ENCODE data around the gene PLAAT4. TPM values are rescaled to one million over a fixed set of nuclear protein-coding genes. Genes with fewer than 3 reads are reported as not detected.
"Not testable (repeated sequence)": the region's sequence is repeated elsewhere in the genome, so short reads cannot be mapped to it uniquely, and the experiment has no call there.

PLAAT4 gene
- total RNA-seq, 2 donors from 2014 or later = 60.6 to 101 TPM

DNA sequence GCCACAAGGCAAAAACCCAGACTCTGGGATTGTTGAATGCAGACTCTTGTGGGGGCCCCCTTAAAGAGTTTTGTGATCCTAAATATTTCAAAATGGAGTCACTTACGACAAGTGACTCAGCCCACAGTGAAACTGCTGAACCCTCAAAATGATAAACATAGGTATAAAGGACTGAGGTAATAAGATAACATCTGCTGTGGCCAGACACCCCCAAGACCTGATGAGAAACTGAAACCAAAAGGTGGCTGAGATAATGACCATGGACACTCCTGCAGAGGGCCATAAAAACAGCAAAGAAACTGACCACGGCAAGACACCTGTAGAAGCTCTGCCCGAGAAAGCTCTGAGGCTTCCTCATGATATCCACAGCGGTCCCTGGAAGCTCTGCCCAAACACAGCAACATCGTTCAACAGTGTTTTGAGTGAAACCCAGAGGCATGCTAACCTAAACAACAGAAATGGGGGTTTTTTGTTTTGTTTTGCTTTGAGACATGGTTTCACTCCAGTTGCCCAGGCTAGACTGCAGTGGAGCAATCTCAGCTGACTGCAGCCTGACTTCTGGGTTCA is 1.6 kb upstream of the PLAAT4 start:
- peak; percentile 59 to 68 for ATAC-seq (replicated peaks in 1 of 2)

DNA sequence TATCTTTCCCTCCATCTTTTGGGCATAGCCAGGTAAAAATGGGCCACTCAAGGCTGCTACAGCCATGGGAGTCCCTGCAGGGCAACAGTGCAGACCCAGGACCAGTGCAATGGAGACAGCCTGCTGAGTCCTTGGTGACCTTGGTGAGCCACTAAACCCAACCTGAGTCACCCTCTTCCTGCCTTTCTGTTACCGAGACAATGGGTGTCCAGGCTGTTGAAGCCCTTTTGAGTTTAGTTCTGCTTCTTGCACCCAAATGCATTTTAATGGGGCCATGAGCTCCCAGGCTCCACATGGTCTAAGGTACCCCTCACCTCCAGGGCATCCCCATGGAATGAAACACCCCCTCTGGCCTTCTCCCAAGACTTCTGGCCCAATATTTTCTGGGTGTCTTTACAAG is 874 bp upstream of the PLAAT4 start:
- Mint-ChIP-seq H3K27me3 (ENCODE audit: low read depth) (no peaks in the 10 kb centered on the region), H3K36me3 (ENCODE audit: insufficient read depth in 2 of 2) (no peaks in the 10 kb centered on the region)

More for the DNA sequence above, 1.6 kb upstream of the PLAAT4 start:
- peaks cover 87% of the 10 kb centered on the region for H3K4me1 Mint-ChIP-seq (ENCODE audit: low read depth)
- peak overlapping the region; percentile 83 for H3K27ac Mint-ChIP-seq
- DNase-seq = peak; percentile 47 to 51
- peak overlapping the region; percentile 84 to 91 for H3K4me3 Mint-ChIP-seq
- H3K27me3 Mint-ChIP-seq (ENCODE audit: low read depth) = no peaks in the 10 kb centered on the region
- no peaks in the 10 kb centered on the region for H3K36me3 Mint-ChIP-seq (ENCODE audit: insufficient read depth in 2 of 2)
- no peaks in the 10 kb centered on the region for H3K9me3 Mint-ChIP-seq

DNA sequence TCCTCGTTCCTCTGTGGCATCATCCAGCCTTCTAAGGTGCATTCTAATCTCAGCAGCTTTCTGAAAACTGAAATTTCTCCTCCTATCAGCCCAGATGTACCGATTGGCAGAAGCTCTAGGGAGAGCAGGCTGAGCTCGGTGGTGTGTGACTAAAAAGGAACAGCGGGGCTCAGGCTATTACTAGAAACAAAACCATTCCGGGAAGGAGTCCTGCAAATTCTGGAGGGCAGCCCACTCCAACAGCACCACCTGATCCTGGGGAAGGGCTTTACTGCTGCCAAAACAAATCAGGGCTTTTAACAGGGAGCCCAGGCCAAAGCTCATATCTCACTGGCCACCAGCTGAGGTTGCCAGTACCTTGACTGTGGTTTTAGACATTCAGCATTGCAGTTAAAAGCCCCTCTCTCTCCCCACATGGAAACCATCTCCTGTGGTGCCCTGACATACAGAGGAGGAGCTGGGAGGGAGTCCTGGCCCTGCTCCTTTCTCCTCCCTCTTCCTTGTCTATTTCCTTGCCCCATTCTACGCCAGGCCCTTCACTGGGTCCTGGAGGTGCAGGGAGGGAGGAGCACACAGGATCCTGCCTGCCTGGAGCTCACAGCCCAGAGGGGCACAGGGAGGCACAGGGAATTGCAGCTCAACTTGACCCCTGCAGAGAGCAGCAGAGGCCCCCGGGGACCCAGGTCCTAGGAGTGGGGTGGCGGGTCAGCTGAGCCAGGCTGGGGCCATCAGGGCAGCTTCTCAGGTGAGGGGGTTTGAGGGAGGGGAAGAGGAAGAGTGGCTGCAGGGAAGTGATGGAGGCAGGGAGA is 889 bp downstream of the PLAAT4 start:
- Mint-ChIP-seq H3K36me3 (ENCODE audit: insufficient read depth in 2 of 2) (no peaks in the 10 kb centered on the region), H3K27me3 (ENCODE audit: low read depth) (no peaks in the 10 kb centered on the region), H3K27ac (peak overlapping the region; percentile 83), H3K9me3 (no peaks in the 10 kb centered on the region), H3K4me3 (peak overlapping the region; percentile 84 to 91), H3K4me1 (ENCODE audit: low read depth) (peaks cover 83% of the 10 kb centered on the region)
- DNase-seq = peak; percentile 31 to 34
- ATAC-seq (replicated peaks in 1 of 2) = peak; percentile 20 to 32

More for the DNA sequence above, 874 bp upstream of the PLAAT4 start:
- H3K4me1 Mint-ChIP-seq (ENCODE audit: low read depth) = peaks cover 91% of the 10 kb centered on the region
- DNase-seq (peak; percentile 69 to 74), ATAC-seq (replicated peaks in 1 of 2) (peak; percentile 66 to 69)
- peak overlapping the region; percentile 83 for H3K27ac Mint-ChIP-seq
- H3K4me3 Mint-ChIP-seq = peak overlapping the region; percentile 84 to 91
- no peaks in the 10 kb centered on the region for H3K9me3 Mint-ChIP-seq

DNA sequence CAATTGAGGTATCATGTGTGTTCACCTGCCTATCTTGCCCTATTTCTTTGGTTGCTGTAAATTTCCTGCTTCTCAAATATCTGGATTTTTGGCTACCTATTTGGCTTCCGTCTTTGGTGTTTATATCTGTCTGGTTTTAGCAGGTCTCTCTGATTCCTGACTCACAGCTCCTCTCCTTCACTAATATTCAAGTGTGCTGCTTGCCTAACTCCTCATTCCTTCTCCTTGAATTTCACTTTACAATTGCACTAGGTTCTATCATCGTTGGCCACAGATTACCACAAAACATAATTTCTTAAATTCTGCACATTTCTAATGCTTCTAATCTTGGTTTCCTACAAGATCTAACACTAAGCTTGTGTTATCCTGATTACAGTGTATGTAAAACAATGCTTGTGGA is 5.9 kb downstream of the PLAAT4 start:
- H3K36me3 Mint-ChIP-seq (ENCODE audit: insufficient read depth in 2 of 2); DNase-seq; H3K27ac Mint-ChIP-seq; H3K4me3 Mint-ChIP-seq; H3K27me3 Mint-ChIP-seq (ENCODE audit: low read depth); ATAC-seq (replicated peaks in 1 of 2); H3K9me3 Mint-ChIP-seq: not testable (repeated sequence)
- peaks cover 38% of the 10 kb centered on the region for H3K4me1 Mint-ChIP-seq (ENCODE audit: low read depth)

DNA sequence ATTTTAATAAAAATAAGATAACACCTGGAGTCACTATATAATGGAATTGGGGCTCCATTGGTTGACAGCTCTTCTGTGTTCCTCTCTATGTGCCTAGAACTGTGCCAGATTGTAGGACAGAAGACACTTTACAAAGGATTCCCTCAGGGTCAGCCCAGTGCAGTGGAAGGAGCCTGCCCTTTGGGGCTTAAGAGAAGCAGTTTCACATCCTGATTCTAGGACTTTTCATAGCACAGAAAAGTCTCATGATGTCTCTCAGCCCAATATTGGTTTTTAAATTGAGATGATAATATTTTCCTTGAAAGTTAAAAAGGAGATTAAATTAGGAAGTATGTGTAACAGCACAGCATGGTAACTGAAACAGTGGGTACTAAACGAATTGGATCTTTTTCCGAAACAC is 7.1 kb downstream of the PLAAT4 start:
- ATAC-seq (replicated peaks in 1 of 2) (no peak), DNase-seq (no peak)
- Mint-ChIP-seq H3K27ac (peak overlapping the region; percentile 58), H3K9me3 (no peaks in the 10 kb centered on the region), H3K36me3 (ENCODE audit: insufficient read depth in 2 of 2) (peaks cover 0 to 6% of the 10 kb centered on the region in 2 donors), H3K4me1 (ENCODE audit: low read depth) (peaks cover 26% of the 10 kb centered on the region), H3K27me3 (ENCODE audit: low read depth) (no peaks in the 10 kb centered on the region), H3K4me3 (no peak overlapping the region)

DNA sequence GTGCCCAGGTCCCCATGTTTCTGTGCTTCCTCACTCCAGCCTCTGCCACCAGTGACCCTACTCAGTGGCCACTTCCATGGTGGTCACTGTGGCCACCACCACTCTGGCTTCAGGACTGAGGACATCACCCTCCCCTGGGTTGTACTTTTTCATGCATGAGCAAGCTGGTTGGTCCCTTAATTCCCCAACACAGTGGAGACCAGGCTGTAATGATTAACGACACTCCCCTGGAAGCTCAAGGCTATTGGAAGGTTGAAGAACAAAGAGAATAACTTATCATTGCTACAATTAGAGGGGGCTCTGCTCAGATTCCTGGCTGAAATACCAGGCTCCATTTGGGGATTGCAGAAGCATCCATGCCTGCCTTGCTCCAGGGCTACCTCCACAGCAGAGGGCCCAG is 10.5 kb downstream of the PLAAT4 start:
- peaks cover 0 to 6% of the 10 kb centered on the region in 2 donors for H3K36me3 Mint-ChIP-seq (ENCODE audit: insufficient read depth in 2 of 2)
- no peak overlapping the region for H3K4me3 Mint-ChIP-seq
- DNase-seq = no peak
- no peaks in the 10 kb centered on the region for H3K27me3 Mint-ChIP-seq (ENCODE audit: low read depth)
- peaks cover 27% of the 10 kb centered on the region for H3K4me1 Mint-ChIP-seq (ENCODE audit: low read depth)
- no peak overlapping the region for H3K27ac Mint-ChIP-seq
- ATAC-seq (replicated peaks in 1 of 2) = no peak
- H3K9me3 Mint-ChIP-seq = no peaks in the 10 kb centered on the region

DNA sequence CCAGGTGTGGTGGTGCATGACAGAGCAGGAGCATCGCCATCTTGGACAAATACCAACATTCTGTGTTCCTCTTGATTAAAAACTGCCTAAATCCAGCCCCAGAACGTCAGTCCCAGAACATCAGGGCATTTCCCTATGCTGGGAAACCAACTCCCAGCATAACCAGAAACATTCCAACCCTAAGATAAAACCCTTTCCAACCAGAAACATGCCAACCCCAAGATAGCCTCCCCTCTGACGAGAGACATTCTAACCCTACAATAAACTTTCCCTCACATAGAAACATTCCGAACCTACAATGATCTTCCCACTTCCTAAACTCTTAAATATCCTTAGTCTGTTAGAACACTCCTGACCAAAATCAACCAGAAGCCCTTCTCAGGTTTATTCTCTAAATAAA is 11.6 kb downstream of the PLAAT4 start:
- no peak overlapping the region for H3K27ac Mint-ChIP-seq
- H3K36me3 Mint-ChIP-seq (ENCODE audit: insufficient read depth in 2 of 2) = peaks cover 0 to 6% of the 10 kb centered on the region in 2 donors
- DNase-seq = no peak
- H3K4me3 Mint-ChIP-seq = no peak overlapping the region
- peaks cover 31% of the 10 kb centered on the region for H3K4me1 Mint-ChIP-seq (ENCODE audit: low read depth)
- ATAC-seq (replicated peaks in 1 of 2) = no peak
- H3K27me3 Mint-ChIP-seq (ENCODE audit: low read depth) = no peaks in the 10 kb centered on the region
- H3K9me3 Mint-ChIP-seq = no peaks in the 10 kb centered on the region

DNA sequence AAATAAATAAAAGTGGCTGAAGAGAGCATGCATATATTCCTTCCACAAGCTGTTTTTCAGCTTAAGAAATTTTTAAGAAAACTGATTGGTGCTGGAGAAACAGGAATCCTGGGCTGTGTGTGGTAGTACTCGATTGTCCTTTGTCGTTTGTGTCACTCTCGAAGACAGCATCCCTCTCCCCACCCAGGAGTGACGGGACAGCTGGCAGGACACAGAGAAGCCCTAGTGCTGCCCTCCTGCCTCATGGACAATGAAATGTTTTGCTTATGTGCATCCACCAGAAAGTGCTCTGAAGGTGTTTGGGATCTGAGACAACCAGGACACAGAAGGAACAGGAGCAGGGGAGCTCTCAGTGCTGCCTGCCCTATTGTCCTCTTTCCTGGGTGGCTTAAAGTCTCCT is 12.8 kb downstream of the PLAAT4 start:
- ATAC-seq (replicated peaks in 1 of 2) = no peak
- Mint-ChIP-seq H3K27ac (no peak overlapping the region), H3K4me3 (no peak overlapping the region), H3K9me3 (no peaks in the 10 kb centered on the region), H3K36me3 (ENCODE audit: insufficient read depth in 2 of 2) (peaks cover 0 to 5% of the 10 kb centered on the region in 2 donors), H3K27me3 (ENCODE audit: low read depth) (no peaks in the 10 kb centered on the region), H3K4me1 (ENCODE audit: low read depth) (peaks cover 44% of the 10 kb centered on the region)
- no peak for DNase-seq

DNA sequence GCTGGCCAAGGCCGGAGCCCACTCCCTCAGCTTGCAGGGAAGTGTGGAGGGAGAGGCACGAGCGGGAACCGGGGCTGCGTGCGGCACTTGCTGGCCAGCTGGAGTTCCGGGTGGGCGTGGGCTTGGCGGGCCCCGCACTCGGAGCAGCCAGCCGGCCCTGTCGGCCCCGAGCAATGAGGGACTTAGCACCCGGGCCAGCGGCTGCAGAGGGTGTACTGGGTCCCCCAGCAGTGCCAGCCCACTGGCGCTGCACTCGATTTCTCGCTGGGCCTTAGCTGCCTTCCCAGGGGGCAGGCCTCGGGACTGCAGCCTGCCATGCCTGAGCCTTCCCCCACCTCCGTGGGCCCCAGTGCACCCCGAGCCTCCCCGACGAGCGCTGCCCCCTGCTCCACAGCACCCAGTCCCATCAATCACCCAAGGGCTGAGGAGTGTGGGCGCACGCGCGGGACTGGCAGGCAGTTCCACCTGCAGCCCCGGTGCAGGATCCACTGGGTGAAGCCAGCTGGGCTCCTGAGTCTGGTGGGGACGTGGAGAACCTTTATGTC is 13.6 kb downstream of the PLAAT4 start:
- not testable (repeated sequence) for ATAC-seq (replicated peaks in 1 of 2); H3K4me3 Mint-ChIP-seq; H3K9me3 Mint-ChIP-seq; H3K27me3 Mint-ChIP-seq (ENCODE audit: low read depth); H3K36me3 Mint-ChIP-seq (ENCODE audit: insufficient read depth in 2 of 2); DNase-seq; H3K27ac Mint-ChIP-seq
- H3K4me1 Mint-ChIP-seq (ENCODE audit: low read depth) = peaks cover 49% of the 10 kb centered on the region

DNA sequence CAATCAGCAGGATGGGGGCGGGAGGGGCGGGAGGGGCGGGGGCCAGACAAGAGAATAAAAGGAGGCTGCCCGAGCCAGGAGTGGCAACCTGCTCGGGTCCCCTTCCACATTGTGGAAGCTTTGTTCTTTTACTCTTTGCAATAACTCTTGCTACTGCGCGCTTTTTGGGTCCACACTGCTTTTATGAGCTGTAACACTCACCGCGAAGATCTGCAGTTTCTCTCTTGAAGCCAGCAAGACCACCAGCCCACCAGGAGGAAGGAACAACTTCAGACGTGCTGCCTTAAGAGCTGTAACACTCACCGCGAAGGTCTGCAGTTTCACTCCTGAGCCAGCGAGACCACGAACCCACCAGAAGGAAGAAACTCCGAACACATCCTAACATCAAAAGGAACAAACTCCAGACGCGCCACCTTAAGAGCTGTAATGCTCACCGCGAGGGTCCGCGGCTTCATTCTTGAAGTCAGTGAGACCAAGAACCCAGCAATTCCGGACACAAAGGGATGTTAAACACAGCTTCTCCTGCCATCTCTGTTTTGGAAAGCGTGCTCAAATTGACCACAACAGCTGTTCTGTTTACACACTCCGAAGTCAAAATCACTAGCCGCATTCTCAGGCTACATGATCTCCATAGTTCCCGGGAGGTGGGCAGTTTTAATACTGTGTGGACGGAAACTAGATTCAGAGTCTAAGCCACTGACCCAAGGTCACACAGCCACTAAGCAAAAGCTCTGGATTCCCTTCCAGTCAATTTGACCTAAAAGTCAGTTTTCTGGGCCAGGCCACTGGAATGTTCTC is 14.7 kb downstream of the PLAAT4 start:
- Mint-ChIP-seq H3K27me3 (ENCODE audit: low read depth) (no peaks in the 10 kb centered on the region), H3K36me3 (ENCODE audit: insufficient read depth in 2 of 2) (peaks cover 0 to 5% of the 10 kb centered on the region in 2 donors), H3K9me3 (no peaks in the 10 kb centered on the region), H3K4me1 (ENCODE audit: low read depth) (peaks cover 59% of the 10 kb centered on the region), H3K4me3 (peak overlapping the region; percentile 80 to 83), H3K27ac (peak overlapping the region; percentile 6)
- peak; percentile 45 to 47 for DNase-seq
- ATAC-seq (replicated peaks in 1 of 2) = peak; percentile 0 to 16

DNA sequence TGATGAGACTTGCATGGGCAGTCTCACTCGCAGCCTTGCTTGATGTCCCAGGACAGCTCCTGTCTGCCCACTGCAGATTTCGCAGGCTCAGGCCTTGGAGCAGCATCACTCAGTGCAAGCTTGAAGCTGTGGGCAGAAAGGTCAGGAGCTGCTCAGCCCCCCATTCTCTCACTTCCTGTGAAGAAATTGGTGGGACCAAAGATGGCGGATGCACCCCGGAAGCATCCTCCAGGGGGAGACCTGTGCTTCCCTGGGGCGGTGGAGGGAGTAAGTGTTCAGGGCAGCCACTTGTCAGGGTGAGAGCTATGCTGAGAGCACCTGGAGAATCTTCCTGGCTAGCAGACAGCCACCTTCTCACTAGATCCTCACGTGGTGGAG is 15.3 kb downstream of the PLAAT4 start:
- peaks cover 59% of the 10 kb centered on the region for H3K4me1 Mint-ChIP-seq (ENCODE audit: low read depth)
- H3K4me3 Mint-ChIP-seq = peak overlapping the region; percentile 80 to 83
- H3K27ac Mint-ChIP-seq = peak overlapping the region; percentile 6
- H3K36me3 Mint-ChIP-seq (ENCODE audit: insufficient read depth in 2 of 2) = peaks cover 0 to 2% of the 10 kb centered on the region in 2 donors
- ATAC-seq (replicated peaks in 1 of 2) = peak; percentile 10 to 27
- H3K27me3 Mint-ChIP-seq (ENCODE audit: low read depth) = no peaks in the 10 kb centered on the region
- DNase-seq = peak; percentile 21 to 44
- H3K9me3 Mint-ChIP-seq = no peaks in the 10 kb centered on the region

DNA sequence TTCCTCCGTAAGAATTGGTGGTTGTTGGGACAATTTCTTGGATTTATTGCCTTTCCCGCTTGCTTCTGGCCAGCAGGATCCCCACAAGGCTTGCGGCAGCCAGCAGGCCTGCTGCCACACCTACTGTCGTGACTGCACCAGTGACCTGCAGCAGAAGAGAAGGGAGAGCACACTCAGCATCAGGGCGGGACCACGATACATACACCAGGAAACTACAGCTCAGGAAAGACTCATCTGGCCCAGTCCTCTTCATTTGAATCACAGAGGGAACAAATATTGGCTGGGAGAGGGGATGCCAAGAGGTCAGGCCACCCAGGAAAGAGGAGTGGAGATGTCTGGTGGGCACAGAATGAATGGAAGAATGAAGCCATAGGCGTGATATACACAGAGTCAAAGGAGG is 16.3 kb downstream of the PLAAT4 start:
- H3K4me1 Mint-ChIP-seq (ENCODE audit: low read depth) = peaks cover 59% of the 10 kb centered on the region

DNA sequence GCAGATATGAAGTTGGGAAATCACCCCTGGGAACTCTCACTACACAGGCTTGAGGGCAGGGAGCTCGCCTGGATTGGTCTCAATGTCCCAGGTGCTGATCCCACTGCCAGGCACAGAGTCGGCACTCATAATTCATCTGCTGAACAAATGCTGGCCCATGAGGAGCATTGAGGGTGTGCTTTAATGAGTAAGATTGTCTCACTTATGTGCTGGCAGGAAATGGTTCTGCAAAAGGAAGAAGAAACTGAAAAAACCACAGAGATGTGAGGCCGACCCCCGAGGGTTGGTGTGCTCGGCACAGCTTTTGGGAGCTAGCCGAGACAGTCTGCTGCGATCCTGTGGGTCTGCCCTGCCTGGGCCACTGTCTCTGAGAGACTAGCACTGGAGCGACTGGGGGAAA is 17.2 kb downstream of the PLAAT4 start:
- DNase-seq (peak; percentile 66 to 72), ATAC-seq (replicated peaks in 1 of 2) (peak; percentile 86 to 90)
- Mint-ChIP-seq H3K9me3 (no peaks in the 10 kb centered on the region), H3K4me3 (peak overlapping the region; percentile 80 to 83), H3K27me3 (ENCODE audit: low read depth) (no peaks in the 10 kb centered on the region), H3K4me1 (ENCODE audit: low read depth) (peaks cover 59% of the 10 kb centered on the region), H3K36me3 (ENCODE audit: insufficient read depth in 2 of 2) (no peaks in the 10 kb centered on the region), H3K27ac (peak overlapping the region; percentile 91)

More for the DNA sequence above, 16.3 kb downstream of the PLAAT4 start:
- Mint-ChIP-seq H3K27ac (peak overlapping the region; percentile 18), H3K36me3 (ENCODE audit: insufficient read depth in 2 of 2) (no peaks in the 10 kb centered on the region), H3K4me3 (peak overlapping the region; percentile 80 to 83), H3K9me3 (no peaks in the 10 kb centered on the region), H3K27me3 (ENCODE audit: low read depth) (no peaks in the 10 kb centered on the region)
- DNase-seq = no peak
- ATAC-seq (replicated peaks in 1 of 2) = peak in 1 of 2 donors; percentile 18
